HEK293T (cell line): ENCODE measurements around the gene PXDN.

ENCODE experiments used
- CTBP1 ChIP-seq: fragments of 450-650 bp; IDR thresholded peaks from 2 replicates; pipeline ENCODE4 v1.6.1; 2016; ENCODE audit warnings: borderline replicate concordance
- FOXK2 ChIP-seq: fragments of 450-650 bp; IDR thresholded peaks from 2 replicates; pipeline ENCODE4 v1.6.1; 2016; ENCODE audit warnings: mild to moderate bottlenecking
- SUZ12 ChIP-seq: fragments of 450-650 bp; IDR thresholded peaks from 2 replicates; pipeline ENCODE4 v1.6.1; 2016; ENCODE audit warnings: mild to moderate bottlenecking

DNA sequence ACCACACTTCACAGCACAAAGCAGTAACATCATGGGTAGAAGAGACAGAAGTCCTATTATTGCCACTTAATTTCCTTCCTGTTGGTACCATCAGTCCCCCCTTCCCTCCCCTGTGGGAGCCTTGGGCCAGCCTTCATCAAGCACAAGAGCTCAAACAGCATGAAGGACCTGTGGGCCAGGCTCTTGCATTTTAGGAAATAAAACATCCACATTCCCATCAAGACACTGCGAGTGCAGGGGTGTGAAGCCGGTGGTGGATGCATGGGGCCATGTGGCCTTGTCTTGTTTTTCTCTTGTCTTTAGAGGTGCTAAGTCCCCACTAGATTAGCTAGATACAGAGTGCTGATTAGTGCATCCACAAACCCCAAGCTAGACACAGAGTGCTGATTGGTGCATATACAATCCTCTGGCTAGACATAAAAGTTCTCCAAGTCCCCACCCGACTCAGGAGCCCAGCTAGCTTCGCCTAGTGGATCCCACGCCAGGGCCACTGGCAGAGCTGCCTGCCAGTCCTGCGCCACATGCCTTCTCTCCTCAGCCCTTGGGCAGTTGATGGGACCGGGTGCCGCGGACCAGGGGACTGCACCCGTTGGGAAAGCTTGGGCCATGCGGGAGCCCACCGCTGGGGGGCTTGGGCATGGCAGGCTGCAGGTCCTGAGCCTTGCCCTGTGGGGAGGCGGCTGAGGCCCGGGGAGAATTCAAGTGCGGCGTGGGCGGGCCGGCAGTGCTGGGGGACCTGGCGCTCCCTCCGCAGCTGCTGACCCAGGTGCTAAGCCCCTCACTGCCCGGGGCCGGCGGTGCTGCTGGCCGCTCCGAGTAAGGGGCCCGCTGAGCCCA is 14.7 kb upstream of the PXDN start:
- TF ChIP-seq CTBP1 (no peak), SUZ12 (no peak), FOXK2 (no peak)
